ENCODE measurements around the gene BSN.
A peak's percentile ranks its signal among the peaks of the same experiment; 100 is the strongest.

The BSN gene

DNA sequence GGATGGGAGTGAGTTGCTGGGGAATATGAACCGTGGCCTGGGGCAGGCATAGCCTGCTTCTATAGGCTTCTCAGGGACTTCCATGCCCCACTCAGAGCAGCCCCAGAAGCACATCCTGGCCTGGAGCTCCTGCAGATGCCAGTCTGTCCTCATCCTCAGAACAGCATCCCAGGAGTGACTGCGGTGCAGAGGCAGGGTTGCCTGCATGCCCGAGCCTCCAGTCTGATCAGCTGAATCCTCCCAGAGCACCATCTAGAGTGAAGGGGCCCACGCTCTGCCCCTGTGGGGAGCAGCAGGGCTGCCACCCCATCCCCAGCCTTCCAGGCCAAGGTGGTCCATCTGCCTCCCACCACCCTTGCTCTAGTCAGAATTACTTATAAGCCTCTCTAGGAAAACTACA is 75.2 kb downstream of the BSN start:
- no peak for DNase-seq (ENCODE audit: low spot score)

DNA sequence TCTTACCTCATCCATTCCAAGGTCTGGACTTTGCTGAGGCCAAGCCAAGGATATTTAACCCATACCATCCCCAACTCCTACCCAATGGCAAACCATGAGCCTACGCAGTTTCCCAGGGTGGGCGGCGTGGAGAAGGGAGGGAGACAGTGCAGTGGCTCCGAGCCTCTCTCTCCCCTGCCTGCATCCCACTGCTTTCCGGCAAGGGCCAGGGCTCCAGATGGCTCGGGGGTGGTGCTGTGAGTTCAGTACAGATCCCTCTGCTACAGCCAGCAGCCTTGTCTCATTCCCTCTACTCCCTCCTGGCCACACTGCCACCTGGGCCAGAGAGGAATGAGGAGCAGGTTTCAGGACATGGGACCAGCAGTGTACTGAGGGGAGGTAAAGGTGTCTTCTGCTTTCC is 75.6 kb downstream of the BSN start:
- no peak for DNase-seq (ENCODE audit: low spot score)

DNA sequence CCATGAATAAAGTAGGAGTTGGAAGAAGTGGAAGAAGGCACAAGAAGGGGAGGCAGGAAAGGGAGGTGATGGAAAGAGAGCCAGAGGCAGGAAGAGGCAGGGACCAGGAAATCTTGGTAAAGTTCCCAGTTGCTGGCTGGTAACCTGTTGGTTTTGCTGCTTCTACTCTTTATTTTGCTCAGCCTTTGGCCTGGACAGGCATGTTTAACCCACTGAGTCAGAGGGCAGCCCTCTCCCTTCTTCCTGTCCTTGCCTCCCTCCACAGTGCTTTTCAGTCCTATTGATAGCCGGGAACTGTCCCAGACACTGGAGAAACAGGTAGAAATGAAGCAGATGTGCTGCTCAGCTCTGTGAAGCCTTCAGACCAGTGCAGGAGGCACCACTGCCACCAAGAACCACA is 76.5 kb downstream of the BSN start:
- DNase-seq (ENCODE audit: low spot score): no peak

DNA sequence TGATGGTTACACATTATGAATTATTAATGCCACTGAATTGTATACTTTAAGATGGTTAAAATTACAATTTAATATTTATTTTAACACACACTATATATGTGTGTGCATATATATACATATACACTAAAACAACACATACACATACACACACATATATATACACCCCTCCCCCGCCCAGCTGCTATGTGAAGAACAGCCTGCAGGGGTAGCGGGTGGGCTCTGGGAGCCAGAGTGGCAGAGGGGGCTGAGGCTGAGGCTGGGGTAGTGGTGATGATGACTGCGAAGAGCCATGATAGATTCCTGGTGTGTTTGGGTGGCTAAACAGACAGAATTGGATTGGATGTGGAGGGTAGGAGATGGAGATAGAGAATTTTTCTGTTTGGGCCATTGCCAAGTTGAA is 80.5 kb downstream of the BSN start:
- DNase-seq (ENCODE audit: low spot score): no peak

DNA sequence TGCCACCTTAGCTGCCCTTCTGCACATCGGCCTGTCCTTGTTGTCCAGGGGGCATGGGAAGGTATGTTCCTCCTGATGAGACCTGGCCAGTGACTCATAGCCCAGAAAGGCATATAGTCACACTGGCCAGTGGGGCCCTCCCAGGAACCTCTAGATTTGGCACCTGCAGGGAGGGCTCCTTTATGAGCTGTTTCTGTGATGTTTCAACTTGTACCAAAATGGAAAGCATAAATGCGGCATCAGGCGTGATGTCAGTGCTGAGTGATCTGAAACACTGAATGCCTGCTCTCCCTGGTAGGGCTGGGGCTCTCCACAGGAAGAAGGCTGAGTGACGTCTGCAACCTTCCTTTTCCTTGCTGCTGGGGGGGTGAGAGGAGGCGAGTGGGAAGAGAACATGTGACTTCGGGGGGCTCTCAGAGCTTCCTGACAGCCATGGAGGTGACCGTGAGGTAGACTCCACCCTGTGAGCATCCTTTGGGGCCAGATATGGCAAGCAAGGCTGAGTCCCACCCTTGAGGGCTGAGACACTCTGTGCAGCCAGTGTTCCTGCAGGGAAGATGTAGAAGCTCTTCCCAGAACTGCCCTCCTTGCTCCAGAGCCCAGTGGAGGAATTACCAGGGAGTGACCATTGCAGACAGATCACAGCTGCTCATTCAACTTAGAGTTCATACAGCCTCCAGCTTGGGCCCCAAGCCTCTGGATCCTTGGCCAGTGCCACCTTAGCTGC is 82.8 kb downstream of the BSN start:
- DNase-seq (ENCODE audit: low spot score): no peak

DNA sequence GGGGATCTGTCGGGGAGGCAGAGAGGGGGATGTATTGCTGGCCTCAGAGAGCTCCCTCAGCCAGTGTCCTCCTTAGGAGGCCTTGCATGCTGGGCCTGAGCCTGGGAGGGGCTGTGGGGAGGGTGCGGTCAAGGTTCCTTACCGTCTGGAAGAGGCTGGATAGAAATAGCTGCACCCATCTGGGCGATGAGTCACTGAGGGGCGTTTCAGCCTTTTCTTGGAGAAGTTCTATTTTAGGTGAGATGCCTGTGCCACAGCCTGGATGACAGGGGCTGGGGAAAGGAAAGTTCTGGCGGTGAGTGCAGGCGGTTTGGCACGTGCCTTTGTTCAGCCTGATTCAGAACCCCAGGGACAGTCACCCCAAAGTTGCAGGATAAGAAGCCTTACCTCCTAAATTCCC is 84.2 kb downstream of the BSN start:
- peak; percentile 69 for DNase-seq (ENCODE audit: low spot score)

DNA sequence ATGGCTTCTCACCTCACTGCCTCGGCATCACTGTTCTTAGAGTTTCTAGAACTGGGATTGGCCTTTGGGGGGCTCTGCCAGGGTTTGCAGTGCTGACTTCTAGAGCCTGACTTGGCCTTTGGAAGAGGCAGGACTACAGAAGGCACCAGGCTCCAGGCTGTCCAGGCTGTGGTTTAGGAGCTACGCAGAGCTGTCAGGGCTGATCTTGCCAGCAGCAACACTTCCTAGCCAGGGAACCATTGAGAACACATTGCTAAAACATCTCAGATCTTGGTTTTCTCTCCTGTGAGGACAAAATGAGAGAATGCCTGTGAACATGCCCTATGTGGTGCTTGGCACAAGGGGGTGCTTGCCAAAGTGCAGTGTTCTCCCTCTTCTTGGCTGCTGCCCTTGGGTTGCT is 85.3 kb downstream of the BSN start:
- DNase-seq (ENCODE audit: low spot score): no peak

DNA sequence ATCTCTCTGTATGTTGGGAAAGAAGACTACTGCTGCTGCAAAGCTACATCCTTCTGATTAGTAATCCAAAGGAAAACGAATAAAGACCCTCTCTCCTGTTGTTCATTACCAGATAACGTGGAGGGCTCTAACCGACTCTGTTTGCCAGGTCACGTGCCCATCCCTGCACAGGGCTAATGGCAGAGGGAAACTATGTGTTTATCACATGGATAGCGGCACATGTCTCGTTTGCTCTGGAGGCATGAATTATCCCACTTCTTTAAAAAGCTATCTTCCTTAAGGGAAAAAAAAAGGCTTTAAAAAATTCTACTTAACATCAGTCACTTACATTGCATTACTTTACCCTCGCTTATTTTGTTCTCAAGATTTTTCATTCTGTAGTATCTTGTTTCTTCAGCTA is 87.0 kb downstream of the BSN start:
- no peak for DNase-seq (ENCODE audit: low spot score)

DNA sequence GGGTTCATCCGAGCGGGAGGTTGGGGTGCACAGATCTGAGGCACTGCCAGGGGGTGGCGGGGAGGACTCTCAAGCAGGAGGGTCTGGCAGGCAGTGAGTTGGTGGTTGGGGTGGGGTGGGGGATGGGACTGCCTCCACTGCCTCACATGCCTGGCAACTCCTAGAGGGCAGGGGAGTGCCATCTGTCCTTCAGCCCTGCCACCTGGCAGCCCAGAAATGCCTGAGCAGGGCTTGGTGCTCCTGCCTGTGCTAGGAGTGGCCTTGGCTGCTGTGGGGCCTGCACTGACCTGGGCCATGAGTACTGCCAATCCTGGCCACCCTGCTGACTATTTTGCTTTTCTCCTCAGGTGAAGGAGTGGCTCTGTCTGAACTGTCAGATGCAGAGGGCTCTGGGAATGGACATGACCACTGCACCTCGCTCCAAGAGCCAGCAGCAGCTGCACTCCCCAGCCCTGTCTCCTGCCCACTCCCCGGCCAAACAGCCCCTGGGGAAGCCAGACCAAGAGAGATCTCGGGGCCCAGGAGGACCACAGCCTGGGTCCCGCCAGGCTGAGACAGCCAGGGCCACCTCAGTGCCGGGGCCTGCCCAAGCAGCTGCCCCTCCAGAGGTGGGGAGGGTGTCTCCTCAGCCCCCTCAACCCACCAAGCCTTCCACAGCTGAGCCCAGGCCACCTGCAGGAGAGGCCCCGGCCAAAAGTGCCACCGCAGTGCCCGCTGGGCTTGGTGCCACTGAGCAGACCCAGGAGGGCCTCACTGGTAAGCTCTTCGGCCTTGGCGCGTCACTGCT is 87.8 kb downstream of the BSN start:
- DNase-seq (ENCODE audit: low spot score): no peak

DNA sequence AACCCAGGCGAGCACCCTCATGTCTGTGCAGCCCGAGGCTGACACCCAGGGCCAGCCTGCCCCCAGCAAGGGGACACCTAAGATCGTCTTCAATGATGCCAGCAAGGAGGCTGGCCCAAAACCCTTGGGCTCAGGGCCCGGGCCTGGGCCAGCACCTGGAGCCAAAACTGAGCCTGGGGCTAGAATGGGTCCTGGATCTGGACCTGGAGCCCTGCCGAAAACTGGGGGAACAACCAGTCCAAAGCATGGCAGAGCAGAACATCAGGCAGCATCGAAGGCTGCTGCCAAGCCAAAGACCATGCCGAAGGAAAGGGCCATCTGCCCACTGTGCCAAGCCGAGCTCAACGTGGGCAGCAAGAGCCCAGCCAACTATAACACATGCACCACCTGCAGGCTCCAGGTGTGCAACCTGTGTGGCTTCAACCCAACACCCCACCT is 88.5 kb downstream of the BSN start:
- no peak for DNase-seq (ENCODE audit: low spot score)

DNA sequence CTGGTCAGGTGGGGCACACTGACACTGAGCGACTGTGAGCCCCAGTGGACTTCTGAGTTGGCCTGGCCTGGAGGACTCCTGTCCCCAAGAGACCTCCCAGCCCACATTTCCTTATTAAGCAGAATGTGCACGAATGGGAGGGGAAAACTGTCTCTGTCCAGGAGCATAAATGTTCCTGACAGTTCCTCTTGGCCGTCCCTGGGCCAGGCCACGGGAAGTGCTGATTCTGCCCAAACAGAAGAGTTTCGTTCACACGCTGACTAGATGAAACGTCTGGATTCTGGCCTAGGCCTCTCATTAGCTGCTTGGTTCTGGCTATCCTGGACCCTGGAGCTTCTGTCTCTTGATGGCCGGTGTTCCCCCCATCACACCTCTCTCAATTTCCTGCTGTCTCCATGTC is 90.4 kb downstream of the BSN start:
- DNase-seq (ENCODE audit: low spot score): no peak

DNA sequence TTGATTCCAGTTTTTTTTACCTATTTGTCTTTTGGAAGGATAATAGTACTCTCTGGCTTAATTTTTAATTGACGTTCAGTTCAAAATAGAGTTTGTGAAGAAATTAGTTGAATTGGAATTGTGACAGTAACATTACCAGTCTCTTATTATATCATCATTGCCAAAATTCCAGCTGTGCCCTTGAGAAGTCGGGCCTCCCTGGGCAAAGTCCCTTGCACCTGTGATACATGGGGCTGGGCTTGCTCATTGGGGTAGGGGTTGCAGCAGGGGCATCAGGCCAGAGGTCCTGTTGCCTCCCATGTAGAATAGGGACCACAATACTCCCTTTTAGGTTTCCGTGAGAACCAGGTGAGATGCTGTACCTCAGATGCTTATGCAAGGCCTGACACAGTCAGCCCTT is 92.0 kb downstream of the BSN start:
- DNase-seq (ENCODE audit: low spot score): no peak

DNA sequence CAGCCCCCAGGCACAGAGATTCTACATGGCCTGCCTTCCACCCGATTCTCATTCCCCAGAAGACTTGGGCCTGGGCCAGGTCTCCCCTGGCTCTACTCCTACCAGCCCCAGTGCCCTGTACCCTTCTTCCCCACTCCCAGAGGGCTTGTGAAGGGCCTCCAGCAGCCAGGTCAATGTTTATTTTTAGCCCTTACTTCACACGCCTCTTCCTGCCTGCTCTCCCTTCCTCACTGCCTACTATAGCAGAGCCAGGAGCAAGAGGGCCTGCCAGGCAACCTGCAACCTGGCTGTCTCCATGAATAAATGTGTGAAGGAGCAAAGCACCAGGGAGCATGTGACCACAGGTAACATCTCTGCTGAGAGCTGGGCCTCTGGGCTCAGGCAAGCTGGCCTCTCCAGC is 93.5 kb downstream of the BSN start:
- DNase-seq (ENCODE audit: low spot score): no peak

DNA sequence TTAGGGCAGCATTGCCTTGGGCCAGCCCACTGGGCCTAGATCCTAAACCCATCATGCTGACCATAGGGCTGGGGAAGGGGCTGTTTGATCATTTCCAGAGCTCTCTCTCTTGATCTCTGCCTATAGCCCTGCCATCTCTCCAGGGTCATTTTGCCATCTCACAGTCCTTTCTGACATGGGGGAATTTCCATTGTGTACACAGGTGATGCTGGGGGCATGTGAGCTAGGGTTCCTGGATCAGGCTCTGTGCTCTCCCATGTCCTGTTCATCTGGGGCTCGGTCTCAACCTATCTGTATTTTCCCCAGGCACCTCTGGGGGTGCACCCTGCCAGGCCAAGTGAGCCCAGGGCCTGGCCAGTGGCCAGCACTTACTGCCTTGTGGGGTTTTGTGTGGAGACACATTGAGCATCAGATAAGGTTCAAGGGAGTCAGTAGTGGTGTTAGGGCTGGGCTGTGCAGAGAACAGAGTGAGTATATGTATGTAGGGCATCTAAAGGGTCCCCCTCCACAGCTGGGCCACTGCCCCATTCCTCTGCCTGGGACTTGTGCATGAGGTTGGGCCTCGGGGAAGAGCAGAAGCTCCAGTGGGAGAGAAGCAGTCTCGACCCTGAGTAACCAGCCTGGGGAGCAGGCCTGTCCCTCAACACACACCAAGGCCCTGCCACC is 94.2 kb downstream of the BSN start:
- no peak for DNase-seq (ENCODE audit: low spot score)

DNA sequence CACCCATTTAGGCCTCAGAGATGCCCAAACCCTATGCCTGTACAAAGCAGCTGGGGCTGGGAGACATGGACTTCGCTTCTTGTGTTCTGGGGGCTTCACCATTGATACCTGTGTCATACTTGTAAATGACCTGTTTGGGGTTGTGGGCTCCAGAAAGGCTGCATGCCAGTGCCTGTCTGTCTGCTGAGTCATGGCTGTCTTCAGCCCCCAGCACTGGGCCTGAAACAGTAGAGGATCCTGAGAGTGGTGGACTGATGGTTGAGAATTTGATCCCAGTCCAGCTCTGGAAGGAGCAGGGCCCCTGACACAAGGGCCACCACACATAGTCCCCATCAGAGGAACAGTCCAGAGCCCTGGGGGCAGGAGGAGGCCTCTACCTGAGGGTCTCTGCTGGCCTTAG is 95.3 kb downstream of the BSN start:
- DNase-seq (ENCODE audit: low spot score): no peak

DNA sequence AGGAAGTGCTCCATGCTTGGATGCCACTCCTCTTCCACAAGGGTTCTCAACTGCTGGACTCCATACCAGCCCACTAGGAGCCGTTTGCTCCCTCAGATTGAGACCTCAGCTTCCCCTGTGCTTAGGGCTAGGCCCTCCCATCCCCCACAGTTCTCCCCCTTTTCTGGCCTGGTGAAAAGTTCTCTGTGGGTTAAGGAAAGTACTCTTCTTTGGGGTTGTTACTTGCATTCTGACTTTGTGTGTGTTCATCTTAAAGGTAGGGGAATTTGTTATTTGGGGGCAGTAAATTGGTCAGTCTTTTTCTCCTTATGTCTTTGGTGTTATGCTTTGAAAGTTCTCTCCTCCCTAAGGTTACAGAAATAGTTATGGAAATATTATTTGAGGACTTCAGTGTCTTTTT is 95.9 kb downstream of the BSN start:
- DNase-seq (ENCODE audit: low spot score): no peak

DNA sequence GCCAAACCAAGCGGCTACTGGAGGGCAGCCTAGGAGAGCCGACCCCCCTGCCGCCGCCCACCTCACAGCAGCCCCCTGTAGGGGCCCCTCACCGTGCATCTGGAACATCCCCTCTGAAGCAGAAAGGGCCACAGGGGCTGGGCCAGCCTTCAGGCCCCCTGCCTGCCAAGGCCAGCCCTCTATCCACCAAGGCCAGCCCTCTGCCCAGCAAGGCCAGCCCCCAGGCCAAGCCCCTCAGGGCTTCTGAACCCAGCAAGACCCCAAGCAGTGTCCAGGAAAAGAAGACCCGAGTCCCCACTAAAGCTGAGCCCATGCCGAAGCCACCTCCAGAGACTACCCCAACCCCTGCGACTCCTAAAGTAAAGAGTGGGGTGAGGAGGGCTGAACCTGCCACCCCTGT is 96.4 kb downstream of the BSN start:
- no peak for DNase-seq (ENCODE audit: low spot score)

DNA sequence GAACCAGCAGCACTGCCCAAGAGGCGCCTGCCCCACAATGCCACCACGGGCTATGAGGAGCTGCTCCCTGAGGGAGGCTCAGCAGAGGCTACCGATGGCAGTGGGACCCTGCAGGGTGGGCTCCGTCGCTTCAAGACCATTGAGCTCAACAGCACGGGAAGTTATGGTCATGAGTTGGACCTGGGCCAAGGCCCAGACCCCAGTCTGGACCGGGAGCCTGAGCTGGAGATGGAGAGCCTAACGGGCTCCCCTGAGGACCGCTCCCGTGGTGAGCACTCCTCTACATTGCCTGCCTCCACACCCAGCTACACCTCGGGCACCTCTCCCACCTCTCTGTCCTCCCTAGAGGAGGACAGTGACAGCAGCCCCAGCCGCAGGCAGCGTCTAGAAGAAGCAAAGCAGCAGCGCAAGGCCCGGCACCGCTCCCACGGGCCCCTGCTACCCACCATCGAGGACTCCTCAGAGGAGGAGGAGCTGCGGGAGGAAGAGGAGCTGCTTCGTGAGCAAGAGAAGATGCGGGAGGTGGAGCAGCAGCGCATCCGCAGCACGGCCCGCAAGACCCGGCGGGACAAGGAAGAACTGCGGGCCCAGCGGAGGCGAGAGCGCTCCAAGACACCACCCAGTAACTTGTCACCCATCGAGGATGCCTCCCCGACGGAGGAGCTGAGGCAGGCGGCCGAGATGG is 98.1 kb downstream of the BSN start:
- no peak for DNase-seq (ENCODE audit: low spot score)

DNA sequence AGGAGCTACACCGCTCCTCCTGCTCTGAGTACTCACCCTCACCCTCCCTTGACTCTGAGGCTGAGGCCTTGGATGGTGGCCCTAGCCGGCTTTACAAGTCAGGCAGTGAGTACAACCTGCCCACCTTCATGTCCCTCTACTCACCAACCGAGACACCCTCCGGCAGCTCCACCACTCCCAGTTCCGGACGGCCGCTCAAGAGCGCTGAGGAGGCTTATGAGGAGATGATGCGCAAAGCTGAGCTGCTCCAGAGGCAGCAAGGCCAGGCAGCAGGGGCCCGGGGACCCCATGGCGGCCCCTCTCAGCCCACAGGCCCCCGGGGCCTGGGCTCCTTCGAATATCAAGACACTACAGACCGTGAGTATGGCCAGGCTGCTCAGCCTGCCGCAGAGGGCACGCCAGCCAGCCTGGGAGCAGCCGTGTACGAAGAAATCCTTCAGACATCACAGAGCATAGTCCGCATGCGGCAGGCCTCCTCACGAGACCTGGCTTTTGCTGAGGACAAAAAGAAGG is 98.7 kb downstream of the BSN start:
- DNase-seq (ENCODE audit: low spot score): no peak

DNA sequence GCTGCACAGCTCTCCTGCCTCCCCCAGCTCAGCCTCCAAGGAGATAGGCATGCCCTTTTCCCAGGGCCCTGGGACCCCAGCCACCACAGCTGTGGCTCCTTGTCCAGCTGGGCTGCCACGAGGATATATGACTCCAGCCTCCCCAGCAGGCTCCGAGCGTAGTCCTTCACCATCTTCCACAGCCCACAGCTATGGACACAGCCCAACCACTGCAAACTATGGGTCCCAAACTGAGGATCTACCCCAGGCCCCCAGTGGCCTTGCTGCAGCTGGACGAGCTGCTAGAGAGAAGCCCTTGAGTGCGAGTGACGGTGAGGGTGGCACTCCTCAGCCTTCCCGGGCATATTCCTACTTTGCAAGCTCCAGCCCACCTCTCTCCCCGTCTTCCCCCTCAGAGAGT is 99.3 kb downstream of the BSN start:
- no peak for DNase-seq (ENCODE audit: low spot score)

DNA sequence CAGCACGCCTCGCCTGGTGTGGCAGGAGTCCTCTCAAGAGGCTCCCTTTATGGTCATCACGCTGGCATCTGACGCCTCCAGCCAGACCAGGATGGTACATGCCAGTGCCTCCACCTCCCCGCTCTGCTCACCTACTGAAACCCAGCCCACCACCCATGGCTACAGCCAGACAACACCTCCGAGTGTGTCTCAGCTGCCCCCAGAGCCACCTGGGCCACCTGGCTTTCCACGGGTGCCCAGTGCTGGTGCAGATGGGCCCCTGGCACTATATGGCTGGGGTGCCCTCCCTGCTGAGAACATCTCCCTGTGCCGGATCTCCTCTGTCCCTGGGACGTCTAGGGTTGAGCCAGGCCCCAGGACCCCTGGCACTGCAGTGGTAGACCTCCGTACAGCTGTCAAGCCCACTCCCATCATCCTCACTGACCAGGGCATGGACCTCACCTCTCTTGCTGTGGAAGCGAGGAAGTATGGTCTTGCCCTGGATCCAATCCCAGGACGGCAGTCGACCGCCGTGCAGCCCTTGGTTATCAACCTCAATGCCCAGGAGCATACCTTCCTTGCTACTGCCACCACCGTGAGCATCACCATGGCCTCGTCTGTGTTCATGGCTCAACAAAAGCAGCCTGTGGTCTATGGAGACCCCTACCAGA is 100.0 kb downstream of the BSN start:
- no peak for DNase-seq (ENCODE audit: low spot score)

DNA sequence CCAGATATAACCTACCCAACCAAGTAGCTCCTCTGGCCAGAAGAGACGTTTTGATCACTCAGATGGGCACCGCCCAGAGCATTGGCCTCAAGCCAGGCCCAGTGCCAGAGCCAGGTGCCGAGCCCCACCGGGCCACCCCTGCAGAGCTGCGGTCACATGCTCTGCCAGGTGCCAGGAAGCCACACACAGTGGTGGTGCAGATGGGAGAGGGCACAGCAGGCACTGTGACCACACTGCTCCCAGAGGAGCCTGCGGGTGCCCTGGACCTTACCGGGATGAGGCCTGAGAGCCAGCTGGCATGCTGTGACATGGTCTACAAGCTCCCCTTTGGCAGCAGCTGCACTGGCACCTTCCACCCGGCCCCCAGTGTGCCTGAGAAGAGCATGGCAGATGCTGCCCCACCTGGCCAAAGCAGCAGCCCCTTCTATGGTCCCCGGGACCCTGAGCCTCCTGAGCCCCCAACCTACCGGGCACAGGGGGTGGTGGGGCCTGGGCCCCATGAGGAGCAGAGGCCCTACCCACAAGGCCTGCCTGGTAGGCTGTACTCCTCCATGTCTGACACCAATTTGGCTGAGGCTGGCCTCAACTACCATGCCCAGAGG is 100.8 kb downstream of the BSN start:
- no peak for DNase-seq (ENCODE audit: low spot score)

Measured in AG08395 (cell line).